ENCODE measurements around the gene ELMO1. TPM values are rescaled to one million over a fixed set of nuclear protein-coding genes. Genes with fewer than 3 reads are reported as not detected.

The ELMO1 gene
- total and polyA plus RNA-seq, 10 of the 15 experiments (the other 5 are each of a cell fraction or from before 2014, with no cell fraction given) = 22.6 to 85.9 (median 56.6) TPM

DNA sequence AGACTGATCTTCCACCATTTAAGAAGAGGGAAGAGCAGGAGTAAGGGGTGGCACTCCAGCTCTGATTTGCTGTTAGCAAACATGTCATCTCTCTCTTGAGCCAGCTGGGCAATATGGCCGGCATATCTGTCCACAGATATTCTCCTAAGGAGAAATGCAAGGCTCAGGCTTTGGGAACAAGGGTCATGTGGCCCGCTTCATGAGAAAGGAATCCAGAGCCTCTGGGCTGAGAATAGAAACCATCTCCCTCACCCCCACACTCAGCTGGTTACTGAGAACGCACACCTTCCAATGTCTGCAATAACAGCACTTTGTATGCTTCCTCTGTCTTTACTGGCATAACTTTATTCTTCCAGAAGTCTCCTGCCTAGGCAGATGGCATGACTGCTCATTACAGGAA is 171.2 kb downstream of the ELMO1 start:
- FAIRE-seq = no peak
- DNase-seq (ENCODE audit: low read depth, low spot score) = no peak
- no peak overlapping the region for H3K9ac ChIP-seq (ENCODE audit: control insufficient read depth, insufficient read depth, low read length)
- H3K36me3 ChIP-seq (ENCODE audit: control insufficient read depth in 2 of 2, insufficient read depth in 2 of 2, low read length in 1 of 2) = no peaks in the 10 kb centered on the region; a peak in 2 of 4 replicates
- ChIA-PET POLR2A (interaction anchor here (0.6 kb wide), 1 partner anchor 173 kb away, joined by 7 read pairs; no protein-coding TSS in a partner anchor), RAD21 (ENCODE audit: unreplicated experiment) (interaction anchor here (1.1 kb wide), 1 partner anchor 76 kb away, joined by 3 read pairs; no protein-coding TSS in a partner anchor), CTCF (interaction anchor here (1.2 kb wide), 1 partner anchor 76 kb away, joined by 6 read pairs; no protein-coding TSS in a partner anchor), SMC1A (ENCODE audit: uncharacterized antibody, unreplicated experiment) (interaction anchor here (1.0 kb wide), 2 partner anchors 13 to 322 kb away, joined by 3 read pairs; no protein-coding TSS in a partner anchor)
- no peaks in the 10 kb centered on the region for H3K27me3 ChIP-seq (replicated peaks in 1 of 2; ENCODE audit: control insufficient read depth in 2 of 2, insufficient read depth in 2 of 2, low read length in 1 of 2)
- H3K79me2 ChIP-seq (ENCODE audit: control insufficient read depth, insufficient read depth, low read length) = no peaks in the 10 kb centered on the region; the same call in none of the 2 replicates
- no peak overlapping the region for H3K27ac ChIP-seq (ENCODE audit: control insufficient read depth, insufficient read depth)
- intact Hi-C loops (cut with micrococcal nuclease; ENCODE audit: unreplicated experiment) = no loop called here
- H3K4me2 ChIP-seq (ENCODE audit: control insufficient read depth, insufficient read depth) = no peak overlapping the region
- no peak for ATAC-seq
- BruUV-seq (replicated peaks) = no TSS peak
- 98% methylated on average over 3 of the region's 3 CpGs for WGBS (ENCODE audit: insufficient coverage, insufficient replicate concordance, low lambda C conversion rate, missing lambda C conversion rate)
- no peak overlapping the region for H2AFZ ChIP-seq (ENCODE audit: control insufficient read depth, low read depth, low read length)
- TF ChIP-seq BRCA1 (IDR thresholded peaks at IDR 0.05; ENCODE audit: low read depth, low read length) (no peak), TBL1XR1 (IDR thresholded peaks at IDR 0.05; ENCODE audit: low read depth, low read length) (no peak), E2F4 (IDR thresholded peaks at IDR 0.05; ENCODE audit: low read depth, low read length) (no peak), POU2F2 (IDR thresholded peaks at IDR 0.05; ENCODE audit: borderline replicate concordance, low read depth, low read length) (no peak), POLR2A (IDR thresholded peaks at IDR 0.05; ENCODE audit: low read depth, low read length) (no peak), MTA3 (IDR thresholded peaks at IDR 0.05; ENCODE audit: borderline replicate concordance, low read length) (no peak), STAT1 (conservative IDR thresholded peaks at IDR 0.05) (no peak), WRNIP1 (IDR thresholded peaks at IDR 0.05; ENCODE audit: borderline replicate concordance, low read depth, low read length) (no peak), MLLT1 (IDR thresholded peaks at IDR 0.05) (no peak), RAD21 (IDR thresholded peaks at IDR 0.05; ENCODE audit: insufficient read depth, low read depth, low read length) (no peak), JUND (IDR thresholded peaks at IDR 0.05; ENCODE audit: low read depth, low read length) (no peak), EP300 (IDR thresholded peaks at IDR 0.05; ENCODE audit: borderline replicate concordance in 1 of 2, control insufficient read depth in 1 of 2, low read depth in 2 of 2, low read length in 2 of 2) (no peak), BMI1 (IDR thresholded peaks at IDR 0.05; ENCODE audit: borderline replicate concordance) (no peak)
- TF ChIP-seq, protein P1, sequence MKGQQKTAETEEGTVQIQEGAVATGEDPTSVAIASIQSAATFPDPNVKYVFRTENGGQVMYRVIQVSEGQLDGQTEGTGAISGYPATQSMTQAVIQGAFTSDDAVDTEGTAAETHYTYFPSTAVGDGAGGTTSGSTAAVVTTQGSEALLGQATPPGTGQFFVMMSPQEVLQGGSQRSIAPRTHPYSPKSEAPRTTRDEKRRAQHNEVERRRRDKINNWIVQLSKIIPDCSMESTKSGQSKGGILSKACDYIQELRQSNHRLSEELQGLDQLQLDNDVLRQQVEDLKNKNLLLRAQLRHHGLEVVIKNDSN (IDR thresholded peaks at IDR 0.05; ENCODE audit: borderline replicate concordance, extremely low read length, insufficient read depth, low read depth, low read length) = no peak
- TF ChIP-seq, protein P2, sequence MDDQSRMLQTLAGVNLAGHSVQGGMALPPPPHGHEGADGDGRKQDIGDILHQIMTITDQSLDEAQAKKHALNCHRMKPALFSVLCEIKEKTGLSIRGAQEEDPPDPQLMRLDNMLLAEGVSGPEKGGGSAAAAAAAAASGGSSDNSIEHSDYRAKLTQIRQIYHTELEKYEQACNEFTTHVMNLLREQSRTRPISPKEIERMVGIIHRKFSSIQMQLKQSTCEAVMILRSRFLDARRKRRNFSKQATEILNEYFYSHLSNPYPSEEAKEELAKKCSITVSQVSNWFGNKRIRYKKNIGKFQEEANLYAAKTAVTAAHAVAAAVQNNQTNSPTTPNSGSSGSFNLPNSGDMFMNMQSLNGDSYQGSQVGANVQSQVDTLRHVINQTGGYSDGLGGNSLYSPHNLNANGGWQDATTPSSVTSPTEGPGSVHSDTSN (IDR thresholded peaks at IDR 0.05; ENCODE audit: insufficient replicate concordance, low read depth, low read length) = no peak
- no peaks in the 10 kb centered on the region for H3K4me1 ChIP-seq (ENCODE audit: control insufficient read depth, insufficient read depth, low read length)
- H3K4me3 ChIP-seq = no peak overlapping the region
- no peaks in the 10 kb centered on the region for H3K9me3 ChIP-seq (replicated peaks; ENCODE audit: control insufficient read depth, insufficient read depth, low read length)
- in situ Hi-C loops (cut with MboI) = no loop called here
- H4K20me1 ChIP-seq (ENCODE audit: control insufficient read depth, insufficient read depth) = no peaks in the 10 kb centered on the region

All from GM12878 (cell line).